Stimulated activated effector memory CD8-positive, alpha-beta T cell treated with anti-CD3 and anti-CD28 coated beads, Interleukin-12 subunit alpha, Interleukin-12 subunit beta, amount 100 ng/mL, for 72 hours (primary cell): ENCODE results near the gene SLC23A2.
A peak's percentile ranks its signal among the peaks of the same experiment; 100 is the strongest.
"Not testable (repeated sequence)": the region's sequence is repeated elsewhere in the genome, so short reads cannot be mapped to it uniquely, and the experiment has no call there.

Experiments used
- ATAC-seq: fragments of 150-1000 bp; cut with Tn5 transposase; 2 replicates; pipeline ENCODE4 v1.10.0; 2021
- DNase-seq, 2 donors: peaks; one replicate each; pipeline ENCODE4 v3.0.0; 2021 to 2022; ENCODE audit warnings: low spot score in 2 of 2
- H3K27ac Mint-ChIP-seq: one replicate; pipeline ENCODE4 v1.8.0; 2022; ENCODE audit warnings: mild to moderate bottlenecking, mixed read lengths
- H3K36me3 Mint-ChIP-seq: one replicate; pipeline ENCODE4 v1.8.0; 2022; ENCODE audit warnings: mild to moderate bottlenecking, mixed read lengths
- H3K4me1 Mint-ChIP-seq: one replicate; pipeline ENCODE4 v1.8.0; 2022; ENCODE audit warnings: mixed read lengths
- H3K4me3 Mint-ChIP-seq: one replicate; pipeline ENCODE4 v1.8.0; 2022; ENCODE audit warnings: mild to moderate bottlenecking, mixed read lengths
- H3K9me3 Mint-ChIP-seq: one replicate; pipeline ENCODE4 v1.8.0; 2022; ENCODE audit warnings: mixed read lengths

SLC23A2 gene

GRCh38 chr20:5028258-5029059, 27.1 kb upstream of the SLC23A2 start:
- not testable (repeated sequence) for H3K9me3 Mint-ChIP-seq, H3K36me3 Mint-ChIP-seq, H3K4me3 Mint-ChIP-seq, ATAC-seq, H3K27ac Mint-ChIP-seq, H3K4me1 Mint-ChIP-seq, DNase-seq

- Mint-ChIP-seq H3K4me1 (no peaks in the 10 kb centered on the region), H3K4me3 (no peak overlapping the region), H3K9me3 (no peaks in the 10 kb centered on the region), H3K27ac (no peak overlapping the region), H3K36me3 (no peaks in the 10 kb centered on the region)
- DNase-seq: no peak
- ATAC-seq: no peak
Observed at GRCh38 chr20:5024982-5025381, 23.7 kb upstream of the SLC23A2 start.

GRCh38 chr20:5024103-5024502, 22.8 kb upstream of the SLC23A2 start:
- DNase-seq: no peak
- H3K4me3 Mint-ChIP-seq: no peak overlapping the region
- no peak for ATAC-seq
- H3K27ac Mint-ChIP-seq: no peak overlapping the region
- H3K36me3 Mint-ChIP-seq: no peaks in the 10 kb centered on the region
- no peaks in the 10 kb centered on the region for H3K4me1 Mint-ChIP-seq
- no peaks in the 10 kb centered on the region for H3K9me3 Mint-ChIP-seq

DNA sequence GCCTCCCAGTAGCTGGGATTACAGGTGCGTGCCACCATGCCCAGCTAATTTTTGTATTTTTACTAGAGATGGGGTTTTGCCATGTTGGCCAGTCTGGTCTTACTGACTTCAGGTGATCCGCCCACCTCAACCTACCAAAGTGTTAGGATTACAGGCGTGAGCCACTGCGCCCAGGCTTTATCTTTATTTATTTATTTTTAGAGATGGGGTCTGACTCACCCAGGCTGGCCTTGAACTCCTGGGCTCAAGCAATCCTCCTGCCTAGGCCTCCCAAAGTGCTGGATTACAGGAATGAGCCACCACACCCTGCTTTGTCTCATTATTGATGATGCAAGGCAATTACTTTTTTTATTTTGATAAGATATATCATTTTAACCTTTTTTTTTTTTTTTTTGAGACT, 21.9 kb upstream of the SLC23A2 start:
- ATAC-seq, DNase-seq, H3K4me1 Mint-ChIP-seq, H3K36me3 Mint-ChIP-seq, H3K9me3 Mint-ChIP-seq, H3K4me3 Mint-ChIP-seq, H3K27ac Mint-ChIP-seq: not testable (repeated sequence)

GRCh38 chr20:5020760-5021159, 19.4 kb upstream of the SLC23A2 start:
- no peak for DNase-seq
- Mint-ChIP-seq H3K9me3 (no peaks in the 10 kb centered on the region), H3K4me3 (no peak overlapping the region), H3K27ac (no peak overlapping the region), H3K36me3 (no peaks in the 10 kb centered on the region), H3K4me1 (no peaks in the 10 kb centered on the region)
- ATAC-seq: no peak

DNA sequence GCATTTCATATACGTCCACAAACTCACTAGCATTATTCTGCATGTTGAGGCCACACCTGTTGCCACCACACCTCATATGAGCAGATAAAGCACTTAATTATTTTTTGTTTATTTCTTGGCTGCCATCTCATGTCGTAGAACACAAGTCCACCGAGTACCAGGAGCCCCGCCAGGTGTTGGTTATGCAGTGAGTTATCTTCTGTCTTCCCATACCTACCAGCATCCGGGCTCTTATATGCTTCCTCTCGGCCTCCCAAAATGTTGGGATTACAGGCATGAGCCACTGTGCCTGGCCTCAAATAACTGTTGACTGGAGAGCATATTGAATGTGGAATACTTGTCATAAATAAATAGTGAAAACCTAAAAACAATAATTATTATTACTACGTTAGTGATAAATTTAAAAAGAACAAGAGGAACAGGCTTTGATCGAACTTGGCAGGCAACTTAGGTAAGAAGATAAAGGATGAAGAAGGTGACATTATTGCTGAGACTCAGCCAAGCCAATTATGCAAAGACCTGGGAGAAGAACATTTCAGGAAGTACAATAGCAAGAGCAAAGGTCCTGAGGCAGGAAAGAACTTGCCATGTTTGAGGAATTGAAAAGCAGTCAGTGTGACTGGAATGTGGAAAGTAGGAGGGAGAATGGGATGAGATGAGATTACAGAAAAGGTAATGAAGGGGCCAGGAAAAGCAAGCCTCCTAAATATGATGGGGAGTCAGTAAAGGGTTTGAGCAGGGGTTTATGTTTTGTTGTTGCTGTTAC, 12.6 kb upstream of the SLC23A2 start:
- Mint-ChIP-seq H3K9me3 (no peaks in the 10 kb centered on the region), H3K36me3 (no peaks in the 10 kb centered on the region), H3K4me1 (peaks cover 9% of the 10 kb centered on the region), H3K4me3 (no peak overlapping the region), H3K27ac (no peak overlapping the region)
- DNase-seq (no peak), ATAC-seq (no peak)

GRCh38 chr20:5008759-5009158, 7.4 kb upstream of the SLC23A2 start:
- no peak for DNase-seq
- H3K27ac Mint-ChIP-seq: peak overlapping the region; percentile 43
- H3K4me1 Mint-ChIP-seq: peaks cover 15% of the 10 kb centered on the region
- H3K4me3 Mint-ChIP-seq: no peak overlapping the region
- H3K36me3 Mint-ChIP-seq: no peaks in the 10 kb centered on the region
- no peak for ATAC-seq
- no peaks in the 10 kb centered on the region for H3K9me3 Mint-ChIP-seq

GRCh38 chr20:5005326-5005725, 4.0 kb upstream of the SLC23A2 start:
- Mint-ChIP-seq H3K27ac (no peak overlapping the region), H3K9me3 (no peaks in the 10 kb centered on the region), H3K4me1 (peaks cover 26% of the 10 kb centered on the region), H3K4me3 (no peak overlapping the region), H3K36me3 (no peaks in the 10 kb centered on the region)
- DNase-seq (no peak), ATAC-seq (no peak)

- not testable (repeated sequence) for H3K27ac Mint-ChIP-seq, ATAC-seq, H3K4me3 Mint-ChIP-seq, DNase-seq, H3K9me3 Mint-ChIP-seq, H3K36me3 Mint-ChIP-seq
- H3K4me1 Mint-ChIP-seq: peaks cover 31% of the 10 kb centered on the region
Observed at GRCh38 chr20:5004825-5005224, 3.5 kb upstream of the SLC23A2 start.

GRCh38 chr20:5003626-5004025, 2.3 kb upstream of the SLC23A2 start:
- ATAC-seq (no peak), DNase-seq (no peak)
- no peak overlapping the region for H3K4me3 Mint-ChIP-seq
- peaks cover 28% of the 10 kb centered on the region for H3K4me1 Mint-ChIP-seq
- no peaks in the 10 kb centered on the region for H3K36me3 Mint-ChIP-seq
- H3K27ac Mint-ChIP-seq: no peak overlapping the region
- H3K9me3 Mint-ChIP-seq: no peaks in the 10 kb centered on the region

- no peaks in the 10 kb centered on the region for H3K36me3 Mint-ChIP-seq
- peak overlapping the region; percentile 91 for H3K4me3 Mint-ChIP-seq
- peaks cover 32% of the 10 kb centered on the region for H3K4me1 Mint-ChIP-seq
- no peaks in the 10 kb centered on the region for H3K9me3 Mint-ChIP-seq
- H3K27ac Mint-ChIP-seq: peak overlapping the region; percentile 89
- ATAC-seq (no peak), DNase-seq (no peak)
Observed at GRCh38 chr20:5002077-5002413, 735 bp upstream of the SLC23A2 start.

GRCh38 chr20:5000263-5001173, 792 bp downstream of the SLC23A2 start:
- ATAC-seq (peak; percentile 74), DNase-seq (peak; percentile 7 to 61)
- peaks cover 36% of the 10 kb centered on the region for H3K4me1 Mint-ChIP-seq
- peak overlapping the region; percentile 89 for H3K27ac Mint-ChIP-seq
- H3K4me3 Mint-ChIP-seq: peak overlapping the region; percentile 94
- no peaks in the 10 kb centered on the region for H3K36me3 Mint-ChIP-seq
- no peaks in the 10 kb centered on the region for H3K9me3 Mint-ChIP-seq

DNA sequence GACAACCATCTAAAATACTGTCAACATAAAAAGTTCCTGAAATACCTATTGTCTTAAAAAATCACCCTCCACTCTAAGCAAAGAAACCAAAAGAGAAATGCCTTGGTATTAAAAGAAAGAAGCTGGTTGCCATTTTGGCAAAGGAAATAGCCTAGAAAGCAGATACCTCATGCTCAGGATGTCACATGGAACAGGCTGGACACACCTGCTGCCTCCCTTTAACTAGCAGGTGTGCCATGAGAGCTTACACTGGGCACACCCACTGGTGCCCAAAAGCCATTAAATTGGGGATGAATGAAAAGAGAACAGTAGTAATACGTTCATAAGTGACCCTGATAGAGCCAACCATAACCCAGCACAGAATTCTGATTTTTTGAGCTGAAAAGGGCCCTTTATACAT, 1.5 kb downstream of the SLC23A2 start:
- Mint-ChIP-seq H3K4me3 (peak overlapping the region; percentile 94), H3K9me3 (no peaks in the 10 kb centered on the region), H3K4me1 (peaks cover 44% of the 10 kb centered on the region), H3K27ac (peak overlapping the region; percentile 89), H3K36me3 (no peaks in the 10 kb centered on the region)
- no peak for DNase-seq
- ATAC-seq: no peak

DNA sequence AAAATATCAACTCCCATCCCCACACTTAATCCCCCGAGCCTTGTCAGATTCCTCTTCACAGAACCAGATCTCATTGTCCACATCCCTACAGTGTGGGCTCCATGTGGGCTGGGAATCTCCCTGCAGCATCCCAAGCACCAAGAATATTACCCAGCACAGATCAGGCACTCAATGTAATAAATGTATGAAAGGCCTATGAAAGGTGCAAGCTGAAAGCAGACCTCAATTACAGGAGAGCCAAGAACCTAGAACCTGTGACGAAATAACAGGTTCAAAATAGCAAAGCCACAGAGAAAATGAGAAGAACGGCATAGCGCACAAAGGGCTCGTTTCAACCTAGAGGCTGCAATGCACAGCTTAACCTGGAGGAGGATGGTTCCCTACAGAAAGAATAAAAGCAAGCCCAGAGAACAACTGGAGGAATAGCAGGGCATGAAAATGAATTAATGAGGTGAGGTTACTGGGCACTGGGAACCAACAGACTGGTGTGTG, 3.1 kb downstream of the SLC23A2 start:
- H3K9me3 Mint-ChIP-seq: no peaks in the 10 kb centered on the region
- ATAC-seq: no peak
- H3K27ac Mint-ChIP-seq: no peak overlapping the region
- H3K4me1 Mint-ChIP-seq: peaks cover 41% of the 10 kb centered on the region
- no peaks in the 10 kb centered on the region for H3K36me3 Mint-ChIP-seq
- no peak overlapping the region for H3K4me3 Mint-ChIP-seq
- DNase-seq: no peak

- no peaks in the 10 kb centered on the region for H3K36me3 Mint-ChIP-seq
- H3K4me3 Mint-ChIP-seq: no peak overlapping the region
- H3K4me1 Mint-ChIP-seq: peaks cover 41% of the 10 kb centered on the region
Observed at GRCh38 chr20:4997222-4997621, 4.1 kb downstream of the SLC23A2 start.

More at GRCh38 chr20:4997222-4997621, 4.1 kb downstream of the SLC23A2 start:
- DNase-seq: no peak
- ATAC-seq: no peak
- no peak overlapping the region for H3K27ac Mint-ChIP-seq
- no peaks in the 10 kb centered on the region for H3K9me3 Mint-ChIP-seq
